ENCODE data around the gene PLXNC1.

- TF ChIP-seq CTCF (IDR thresholded peaks at IDR 0.05; ENCODE audit: low read depth, low read length, missing input control) (no peak), JUND (IDR thresholded peaks at IDR 0.05) (no peak), REST (IDR thresholded peaks at IDR 0.05) (no peak)
These were observed 31.3 kb downstream of the PLXNC1 start for GRCh38 chr12:94179723-94180122.
